HEK293T (cell line): Measurements from ENCODE around the gene THUMPD1.

Experiments used
- CTCF ChIA-PET: fragments of 350-600 bp; formaldehyde crosslinking; extraction: SDS; loops from one replicate; lab custom pipeline; 2021; ENCODE audit warnings: antibody characterized with exemption, inconsistent platforms; lab: Yijun Ruan, JAX
- POLR2A ChIA-PET: fragments of 350-600 bp; formaldehyde crosslinking; extraction: SDS; loops from one replicate; lab custom pipeline; 2020; ENCODE audit warnings: antibody characterized with exemption, inconsistent platforms; lab: Yijun Ruan, JAX
- DNase-seq: peaks from one replicate; pipeline ENCODE4 v3.0.0; 2012; ENCODE audit warnings: mixed read lengths; ENCODE audit errors: extremely low spot score
- ARNT ChIP-seq: fragments of 450-650 bp; IDR thresholded peaks from 2 replicates; pipeline ENCODE4 v1.6.1; 2017; ENCODE audit warnings: mild to moderate bottlenecking
- BHLHE40 ChIP-seq: fragments of 450-650 bp; IDR thresholded peaks from 2 replicates; pipeline ENCODE4 v1.6.1; 2016; ENCODE audit warnings: mild to moderate bottlenecking, moderate library complexity, borderline replicate concordance
- CTBP1 ChIP-seq: fragments of 450-650 bp; IDR thresholded peaks from 2 replicates; pipeline ENCODE4 v1.6.1; 2016; ENCODE audit warnings: borderline replicate concordance
- ELF4 ChIP-seq: fragments of 450-650 bp; IDR thresholded peaks from 2 replicates; pipeline ENCODE4 v1.6.1; 2017; ENCODE audit warnings: antibody characterized with exemption
- FOXA1 ChIP-seq: fragments of 450-650 bp; IDR thresholded peaks from 2 replicates; pipeline ENCODE4 v1.6.1; 2016; ENCODE audit warnings: mild to moderate bottlenecking
- FOXK2 ChIP-seq: fragments of 450-650 bp; IDR thresholded peaks from 2 replicates; pipeline ENCODE4 v1.6.1; 2016; ENCODE audit warnings: mild to moderate bottlenecking
- FOXM1 ChIP-seq: fragments of 450-650 bp; IDR thresholded peaks from 2 replicates; pipeline ENCODE4 v1.6.1; 2017; ENCODE audit warnings: mild to moderate bottlenecking, borderline replicate concordance
- HDGF ChIP-seq: fragments of 450-650 bp; IDR thresholded peaks from 2 replicates; pipeline ENCODE4 v1.6.1; 2017; ENCODE audit warnings: antibody characterized with exemption, borderline replicate concordance
- L3MBTL2 ChIP-seq: fragments of 450-650 bp; conservative IDR thresholded peaks from 2 replicates; pipeline ENCODE4 v1.6.1; 2016; ENCODE audit warnings: mild to moderate bottlenecking
- LEF1 ChIP-seq: fragments of 450-650 bp; IDR thresholded peaks from 2 replicates; pipeline ENCODE4 v1.6.1; 2017; ENCODE audit warnings: mild to moderate bottlenecking, borderline replicate concordance
- NFRKB ChIP-seq: fragments of 450-650 bp; IDR thresholded peaks from 2 replicates; pipeline ENCODE4 v1.6.1; 2016; ENCODE audit warnings: mild to moderate bottlenecking, moderate library complexity
- PKNOX1 ChIP-seq: fragments of 450-650 bp; IDR thresholded peaks from 2 replicates; pipeline ENCODE4 v1.6.1; 2016
- SP1 ChIP-seq: fragments of 450-650 bp; IDR thresholded peaks from 2 replicates; pipeline ENCODE4 v1.6.1; 2017
- SUZ12 ChIP-seq: fragments of 450-650 bp; IDR thresholded peaks from 2 replicates; pipeline ENCODE4 v1.6.1; 2016; ENCODE audit warnings: mild to moderate bottlenecking
- TARDBP ChIP-seq: fragments of 450-650 bp; IDR thresholded peaks from 2 replicates; pipeline ENCODE4 v1.6.1; 2016
- ZNF384 ChIP-seq: fragments of 450-650 bp; IDR thresholded peaks from 2 replicates; pipeline ENCODE4 v1.6.1; 2016

THUMPD1 gene

GRCh38 chr16:20741554-20742285 is at the start of gene THUMPD1:
TSS of gene THUMPD1 (minus strand) at chr16:20741818. CDS start at chr16:20741739, 79 bp downstream.
- peak; percentile 97 for DNase-seq
- CTCF ChIA-PET = no interaction called here
- POLR2A ChIA-PET = interaction anchor here (1.0 to 1.7 kb wide), 2 partner anchors 10 to 65 kb away, joined by 4 to 9 read pairs; partner anchors contain the start of genes ERI2 and REXO5

GRCh38 chr16:20789130-20789529 is 47.5 kb upstream of the THUMPD1 start:
- TF ChIP-seq ELF4 = no peak
- POLR2A ChIA-PET = interaction anchor here (0.9 kb wide), 1 partner anchor 17 kb away, joined by 5 read pairs; the partner anchor contains the start of genes ERI2 and REXO5
- DNase-seq = no peak
- CTCF ChIA-PET = no interaction called here

More at GRCh38 chr16:20741554-20742285, at the start of gene THUMPD1:
- TF ChIP-seq HDGF (no peak), SP1 (no peak), ARNT (no peak), SUZ12 (no peak), ELF4 (0 out of 2 replicates have a peak, but pooled peaks have one; percentile 9), NFRKB (no peak), FOXM1 (peak; percentile 88), L3MBTL2 (peak; percentile 62), LEF1 (no peak), FOXK2 (no peak), ZNF384 (no peak), BHLHE40 (no peak), FOXA1 (no peak), CTBP1 (no peak), PKNOX1 (peak; percentile 54; the same call in 1 of the 2 replicates), TARDBP (no peak)

- CTCF ChIA-PET = no interaction called here
These were observed 42.6 kb upstream of the THUMPD1 start for GRCh38 chr16:20784204-20784603.

GRCh38 chr16:20782470-20782869 is 40.9 kb upstream of the THUMPD1 start:
- ChIA-PET CTCF (no interaction called here), POLR2A (interaction anchor here (1.5 kb wide), 1 partner anchor 24 kb away, joined by 5 read pairs; the partner anchor contains the start of genes ERI2 and REXO5)
- DNase-seq = no peak
- TF ChIP-seq ELF4 = no peak
- no peak for TF ChIP-seq ARNT
- no peak for TF ChIP-seq NFRKB
- TF ChIP-seq BHLHE40 = no peak
- no peak for TF ChIP-seq L3MBTL2
- TF ChIP-seq ZNF384 = no peak
- no peak for TF ChIP-seq SUZ12
- TF ChIP-seq SP1 = no peak
- TF ChIP-seq FOXM1 = no peak
- no peak for TF ChIP-seq LEF1
- no peak for TF ChIP-seq HDGF

More at GRCh38 chr16:20784204-20784603, 42.6 kb upstream of the THUMPD1 start:
- POLR2A ChIA-PET = no interaction called here
- no peak for DNase-seq
- no peak for TF ChIP-seq NFRKB
- TF ChIP-seq FOXM1 = no peak
- TF ChIP-seq BHLHE40 = no peak
- TF ChIP-seq FOXK2 = no peak
- TF ChIP-seq LEF1 = no peak
- TF ChIP-seq PKNOX1 = no peak
- no peak for TF ChIP-seq HDGF
- no peak for TF ChIP-seq SP1
- no peak for TF ChIP-seq L3MBTL2
- TF ChIP-seq ELF4 = no peak
- no peak for TF ChIP-seq ARNT
- TF ChIP-seq FOXA1 = no peak
- TF ChIP-seq ZNF384 = no peak

GRCh38 chr16:20781697-20782096 is 40.1 kb upstream of the THUMPD1 start:
- ChIA-PET POLR2A (interaction anchor here (0.8 kb wide), 1 partner anchor 10 kb away, joined by 3 read pairs; no protein-coding TSS in a partner anchor), CTCF (no interaction called here)
- DNase-seq = no peak
- no peak for TF ChIP-seq HDGF
- TF ChIP-seq ARNT = no peak
- no peak for TF ChIP-seq BHLHE40
- TF ChIP-seq TARDBP = no peak
- TF ChIP-seq SP1 = no peak
- TF ChIP-seq ZNF384 = no peak
- no peak for TF ChIP-seq ELF4
- no peak for TF ChIP-seq NFRKB
- TF ChIP-seq CTBP1 = no peak
- no peak for TF ChIP-seq L3MBTL2
- TF ChIP-seq FOXA1 = no peak
- TF ChIP-seq PKNOX1 = no peak
- no peak for TF ChIP-seq LEF1
- no peak for TF ChIP-seq FOXK2
- TF ChIP-seq SUZ12 = no peak
- no peak for TF ChIP-seq FOXM1
